WTC11 (cell line): ENCODE data around the gene NHS. TPM values are rescaled to one million over a fixed set of nuclear protein-coding genes. Genes with fewer than 3 reads are reported as not detected.

ENCODE experiments used
- ATAC-seq: fragments of 200-7000 bp; cut with Tn5 transposase; 2 replicates; pipeline ENCODE4 v1.10.0; 2021; ENCODE audit warnings: mild to moderate bottlenecking, moderate library complexity
- CTCF ChIA-PET: fragments of 300-600 bp; sonication (Branson Sonifier 250); formaldehyde crosslinking; loops from one replicate; lab custom pipeline; 2021; ENCODE audit warnings: antibody characterized with exemption; lab: Charles Lee
- POLR2A ChIA-PET: fragments of 350-600 bp; sonication (Branson Sonifier 250); formaldehyde crosslinking; loops from one replicate; lab custom pipeline; 2021; ENCODE audit warnings: antibody characterized with exemption; lab: Charles Lee
- DNase-seq: peaks from one replicate; pipeline ENCODE4 v3.0.0; 2021; ENCODE audit warnings: low spot score
- H3K27ac Mint-ChIP-seq: 2 replicates; pipeline ENCODE4 v1.8.0; 2021; ENCODE audit warnings: mixed read lengths
- H3K27me3 Mint-ChIP-seq: 2 replicates; pipeline ENCODE4 v1.8.0; 2021; ENCODE audit warnings: low read depth, mild to moderate bottlenecking, moderate library complexity, mixed read lengths
- H3K36me3 Mint-ChIP-seq: 2 replicates; pipeline ENCODE4 v1.8.0; 2021; ENCODE audit warnings: mixed read lengths
- H3K4me1 Mint-ChIP-seq: 2 replicates; pipeline ENCODE4 v1.8.0; 2022; ENCODE audit warnings: mixed read lengths
- H3K4me3 Mint-ChIP-seq: 2 replicates; pipeline ENCODE4 v1.8.0; 2021; ENCODE audit warnings: mild to moderate bottlenecking, moderate library complexity, mixed read lengths
- H3K9me3 Mint-ChIP-seq: 2 replicates; pipeline ENCODE4 v1.8.0; 2021; ENCODE audit warnings: mixed read lengths
- CBFB ChIP-seq: sonication (generic); formaldehyde crosslinking; IDR thresholded peaks from 2 replicates; pipeline ENCODE4 v1.8.1; 2022; ENCODE audit warnings: mild to moderate bottlenecking, low read depth, missing genetic modification reagents
- CREM ChIP-seq: sonication (generic); formaldehyde crosslinking; IDR thresholded peaks from 2 replicates; pipeline ENCODE4 v1.8.1; 2022; ENCODE audit warnings: mild to moderate bottlenecking, missing genetic modification reagents, moderate library complexity
- CTCF ChIP-seq: fragments of 200-600 bp; IDR thresholded peaks from 2 replicates; pipeline ENCODE4 v1.8.0; 2022; ENCODE audit warnings: antibody characterized with exemption
- IRF2 ChIP-seq: sonication (generic); formaldehyde crosslinking; IDR thresholded peaks from 2 replicates; pipeline ENCODE4 v1.8.0; 2022; ENCODE audit warnings: low read depth, missing genetic modification reagents, borderline replicate concordance
- JAZF1 ChIP-seq: fragments of 250-450 bp; sonication (Bioruptor Pico); IDR thresholded peaks from 2 replicates; pipeline ENCODE4 v1.9.0; 2021; ENCODE audit warnings: moderate library complexity, mild to moderate bottlenecking, inconsistent platforms
- JUN ChIP-seq: sonication (generic); formaldehyde crosslinking; IDR thresholded peaks from 2 replicates; pipeline ENCODE4 v1.8.0; 2023; ENCODE audit warnings: mild to moderate bottlenecking, missing genetic modification reagents
- MXD4 ChIP-seq: fragments of 250-450 bp; sonication (Bioruptor Pico); IDR thresholded peaks from 2 replicates; pipeline ENCODE4 v1.8.0; 2021; ENCODE audit warnings: mild to moderate bottlenecking, moderate library complexity, borderline replicate concordance
- NFYB ChIP-seq: sonication (generic); formaldehyde crosslinking; conservative IDR thresholded peaks from 2 replicates; pipeline ENCODE4 v1.8.0; 2022; ENCODE audit warnings: low read depth, missing genetic modification reagents
- PRRX2 ChIP-seq: fragments of 250-450 bp; sonication (Bioruptor Pico); IDR thresholded peaks from 2 replicates; pipeline ENCODE4 v1.8.0; 2021; ENCODE audit warnings: mild to moderate bottlenecking
- RELA ChIP-seq: sonication (generic); formaldehyde crosslinking; IDR thresholded peaks from 2 replicates; pipeline ENCODE4 v1.8.1; 2022; ENCODE audit warnings: missing genetic modification reagents, mild to moderate bottlenecking, borderline replicate concordance
- SMAD3 ChIP-seq: sonication (generic); formaldehyde crosslinking; IDR thresholded peaks from 2 replicates; pipeline ENCODE4 v1.8.0; 2022; ENCODE audit warnings: missing genetic modification reagents, mild to moderate bottlenecking, borderline replicate concordance
- SMAD4 ChIP-seq: sonication (generic); formaldehyde crosslinking; IDR thresholded peaks from 2 replicates; pipeline ENCODE4 v1.8.0; 2022; ENCODE audit warnings: mild to moderate bottlenecking, missing genetic modification reagents
- ZMAT4 ChIP-seq: fragments of 250-450 bp; sonication (Bioruptor Pico); IDR thresholded peaks from 2 replicates; pipeline ENCODE4 v1.9.0; 2021; ENCODE audit warnings: mild to moderate bottlenecking
- ZNF138 ChIP-seq: sonication (generic); formaldehyde crosslinking; conservative IDR thresholded peaks from 2 replicates; pipeline ENCODE4 v1.8.1; 2022; ENCODE audit warnings: mild to moderate bottlenecking, moderate library complexity, missing genetic modification reagents
- ZNF219 ChIP-seq: sonication (generic); formaldehyde crosslinking; IDR thresholded peaks from 2 replicates; pipeline ENCODE4 v1.8.0; 2023; ENCODE audit warnings: missing genetic modification reagents, mild to moderate bottlenecking, borderline replicate concordance
- ZNF263 ChIP-seq: sonication (generic); formaldehyde crosslinking; IDR thresholded peaks from 2 replicates; pipeline ENCODE4 v1.8.1; 2022; ENCODE audit warnings: low read depth, mild to moderate bottlenecking, moderate library complexity, missing genetic modification reagents
- ZNF317 ChIP-seq: sonication (generic); formaldehyde crosslinking; IDR thresholded peaks from 2 replicates; pipeline ENCODE4 v1.8.1; 2023; ENCODE audit warnings: low read depth, mild to moderate bottlenecking, moderate library complexity, missing genetic modification reagents, borderline replicate concordance
- ZSCAN18 ChIP-seq: fragments of 250-450 bp; sonication (Bioruptor Pico); IDR thresholded peaks from 2 replicates; pipeline ENCODE4 v2.1.2; 2022; ENCODE audit warnings: mild to moderate bottlenecking, moderate library complexity
- total RNA-seq: library from RNA; stranded (reverse); gene quantifications from 3 replicates; pipeline ENCODE4 v1.2.3, GENCODE V29; 2021
- TF ChIP-seq, protein P1 (sequence below): sonication (generic); formaldehyde crosslinking; IDR thresholded peaks from 2 replicates; pipeline ENCODE4 v1.8.0; 2022; ENCODE audit warnings: mild to moderate bottlenecking, missing genetic modification reagents
- TF ChIP-seq, protein P2 (sequence below): fragments of 250-450 bp; sonication (Bioruptor Pico); conservative IDR thresholded peaks from 2 replicates; pipeline ENCODE4 v1.9.0; 2021; ENCODE audit warnings: mild to moderate bottlenecking
- TF ChIP-seq, protein P3 (sequence below): sonication (generic); formaldehyde crosslinking; IDR thresholded peaks from 2 replicates; pipeline ENCODE4 v1.8.0; 2023; ENCODE audit warnings: mild to moderate bottlenecking, missing genetic modification reagents

Gene NHS
- total RNA-seq, 1 experiment from 2014 or later: 5.8 TPM

GRCh38 chrX:17601441-17602200 is 226.6 kb downstream of the NHS start:
- ATAC-seq: peak; percentile 55; the same call in 1 of the 2 replicates
- Mint-ChIP-seq H3K36me3 (no peaks in the 10 kb centered on the region), H3K9me3 (no peaks in the 10 kb centered on the region), H3K4me1 (peaks cover 30% of the 10 kb centered on the region), H3K27ac (peak overlapping the region; percentile 45), H3K27me3 (peaks cover 45% of the 10 kb centered on the region), H3K4me3 (0 out of 2 replicates have a peak overlapping the region, but pooled peaks have one; percentile 18)
- no peak for TF ChIP-seq ZNF219
- TF ChIP-seq, protein P1, sequence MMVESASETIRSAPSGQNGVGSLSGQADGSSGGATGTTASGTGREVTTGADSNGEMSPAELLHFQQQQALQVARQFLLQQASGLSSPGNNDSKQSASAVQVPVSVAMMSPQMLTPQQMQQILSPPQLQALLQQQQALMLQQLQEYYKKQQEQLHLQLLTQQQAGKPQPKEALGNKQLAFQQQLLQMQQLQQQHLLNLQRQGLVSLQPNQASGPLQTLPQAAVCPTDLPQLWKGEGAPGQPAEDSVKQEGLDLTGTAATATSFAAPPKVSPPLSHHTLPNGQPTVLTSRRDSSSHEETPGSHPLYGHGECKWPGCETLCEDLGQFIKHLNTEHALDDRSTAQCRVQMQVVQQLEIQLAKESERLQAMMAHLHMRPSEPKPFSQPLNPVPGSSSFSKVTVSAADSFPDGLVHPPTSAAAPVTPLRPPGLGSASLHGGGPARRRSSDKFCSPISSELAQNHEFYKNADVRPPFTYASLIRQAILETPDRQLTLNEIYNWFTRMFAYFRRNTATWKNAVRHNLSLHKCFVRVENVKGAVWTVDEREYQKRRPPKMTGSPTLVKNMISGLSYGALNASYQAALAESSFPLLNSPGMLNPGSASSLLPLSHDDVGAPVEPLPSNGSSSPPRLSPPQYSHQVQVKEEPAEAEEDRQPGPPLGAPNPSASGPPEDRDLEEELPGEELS (CRISPR knock-in tag): peak; percentile 33; the same call in 1 of the 2 replicates
- ChIA-PET POLR2A (no interaction called here), CTCF (no interaction called here)
- no peak for DNase-seq

- H3K27me3 Mint-ChIP-seq: peaks cover 45% of the 10 kb centered on the region
- POLR2A ChIA-PET: no interaction called here
- H3K36me3 Mint-ChIP-seq: no peaks in the 10 kb centered on the region
- H3K4me3 Mint-ChIP-seq: 0 out of 2 replicates have a peak overlapping the region, but pooled peaks have one; percentile 18
- ATAC-seq (no peak), DNase-seq (no peak)
- H3K27ac Mint-ChIP-seq: peak overlapping the region; percentile 45; the same call in 1 of the 2 replicates
- TF ChIP-seq SMAD4 (CRISPR knock-in tag) (no peak), ZNF263 (CRISPR knock-in tag) (no peak), JAZF1 (no peak), SMAD3 (no peak), ZNF317 (CRISPR knock-in tag) (no peak), ZNF138 (CRISPR knock-in tag) (no peak), ZMAT4 (CRISPR knock-in tag) (no peak), RELA (no peak), MXD4 (CRISPR knock-in tag) (no peak), JUN (CRISPR knock-in tag) (no peak), CBFB (no peak), CREM (CRISPR knock-in tag) (no peak), NFYB (CRISPR knock-in tag) (no peak), PRRX2 (CRISPR knock-in tag) (no peak), ZSCAN18 (CRISPR knock-in tag) (no peak), IRF2 (CRISPR knock-in tag) (no peak), CTCF (no peak)
- TF ChIP-seq, protein P2, sequence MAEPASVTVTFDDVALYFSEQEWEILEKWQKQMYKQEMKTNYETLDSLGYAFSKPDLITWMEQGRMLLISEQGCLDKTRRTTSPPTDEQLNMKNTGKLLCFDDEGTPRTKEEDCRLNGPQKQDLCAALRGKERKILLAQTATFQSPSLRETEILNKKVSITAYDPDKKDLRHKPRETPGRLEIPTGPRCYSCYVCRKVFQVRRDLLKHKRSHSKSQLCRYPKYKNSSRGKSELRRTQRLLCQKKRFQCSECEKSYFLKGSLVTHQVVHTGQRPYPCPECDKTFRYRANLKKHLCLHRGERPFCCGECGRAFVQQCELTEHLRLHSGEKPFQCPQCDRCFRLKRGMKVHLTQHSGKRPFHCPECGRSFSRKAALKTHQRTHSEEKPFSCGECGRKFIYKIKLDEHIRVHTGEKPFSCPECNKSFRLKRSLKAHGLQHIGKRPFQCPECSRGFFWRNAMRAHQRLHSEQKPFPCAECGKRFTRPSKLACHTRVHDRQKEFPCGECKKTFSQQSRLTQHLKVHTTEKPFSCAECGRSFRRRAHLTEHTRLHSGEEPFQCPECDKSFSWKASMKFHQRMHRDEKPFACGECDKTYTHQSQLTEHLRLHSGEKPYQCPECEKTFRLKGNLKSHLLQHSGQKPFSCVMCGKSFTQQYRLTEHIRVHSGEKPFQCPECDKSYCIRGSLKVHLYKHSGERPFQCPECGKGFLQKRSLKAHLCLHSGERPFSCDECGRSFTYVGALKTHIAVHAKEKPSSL (CRISPR knock-in tag): no peak
- TF ChIP-seq, protein P3, sequence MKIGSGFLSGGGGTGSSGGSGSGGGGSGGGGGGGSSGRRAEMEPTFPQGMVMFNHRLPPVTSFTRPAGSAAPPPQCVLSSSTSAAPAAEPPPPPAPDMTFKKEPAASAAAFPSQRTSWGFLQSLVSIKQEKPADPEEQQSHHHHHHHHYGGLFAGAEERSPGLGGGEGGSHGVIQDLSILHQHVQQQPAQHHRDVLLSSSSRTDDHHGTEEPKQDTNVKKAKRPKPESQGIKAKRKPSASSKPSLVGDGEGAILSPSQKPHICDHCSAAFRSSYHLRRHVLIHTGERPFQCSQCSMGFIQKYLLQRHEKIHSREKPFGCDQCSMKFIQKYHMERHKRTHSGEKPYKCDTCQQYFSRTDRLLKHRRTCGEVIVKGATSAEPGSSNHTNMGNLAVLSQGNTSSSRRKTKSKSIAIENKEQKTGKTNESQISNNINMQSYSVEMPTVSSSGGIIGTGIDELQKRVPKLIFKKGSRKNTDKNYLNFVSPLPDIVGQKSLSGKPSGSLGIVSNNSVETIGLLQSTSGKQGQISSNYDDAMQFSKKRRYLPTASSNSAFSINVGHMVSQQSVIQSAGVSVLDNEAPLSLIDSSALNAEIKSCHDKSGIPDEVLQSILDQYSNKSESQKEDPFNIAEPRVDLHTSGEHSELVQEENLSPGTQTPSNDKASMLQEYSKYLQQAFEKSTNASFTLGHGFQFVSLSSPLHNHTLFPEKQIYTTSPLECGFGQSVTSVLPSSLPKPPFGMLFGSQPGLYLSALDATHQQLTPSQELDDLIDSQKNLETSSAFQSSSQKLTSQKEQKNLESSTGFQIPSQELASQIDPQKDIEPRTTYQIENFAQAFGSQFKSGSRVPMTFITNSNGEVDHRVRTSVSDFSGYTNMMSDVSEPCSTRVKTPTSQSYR (CRISPR knock-in tag): no peak
- peaks cover 30% of the 10 kb centered on the region for H3K4me1 Mint-ChIP-seq
- CTCF ChIA-PET: no interaction called here
- no peaks in the 10 kb centered on the region for H3K9me3 Mint-ChIP-seq
These were observed 227.2 kb downstream of the NHS start for GRCh38 chrX:17602245-17602644.
